Sigmoid colon (tissue), 4 donors: ENCODE results near the gene C1QTNF8.

Experiments used
- EP300 ChIP-seq, 4 donors: sonication (generic); formaldehyde crosslinking; IDR thresholded peaks; one replicate each; pipeline ENCODE4 v1.6.1; 2017; ENCODE audit warnings: antibody characterized with exemption in 4 of 4
- POLR2A ChIP-seq, 2 donors: fragments of 450-650 bp; IDR thresholded peaks; one replicate each; pipeline ENCODE4 v1.6.1; 2016; ENCODE audit warnings: antibody characterized with exemption in 2 of 2, mild to moderate bottlenecking in 2 of 2, moderate library complexity in 2 of 2

DNA sequence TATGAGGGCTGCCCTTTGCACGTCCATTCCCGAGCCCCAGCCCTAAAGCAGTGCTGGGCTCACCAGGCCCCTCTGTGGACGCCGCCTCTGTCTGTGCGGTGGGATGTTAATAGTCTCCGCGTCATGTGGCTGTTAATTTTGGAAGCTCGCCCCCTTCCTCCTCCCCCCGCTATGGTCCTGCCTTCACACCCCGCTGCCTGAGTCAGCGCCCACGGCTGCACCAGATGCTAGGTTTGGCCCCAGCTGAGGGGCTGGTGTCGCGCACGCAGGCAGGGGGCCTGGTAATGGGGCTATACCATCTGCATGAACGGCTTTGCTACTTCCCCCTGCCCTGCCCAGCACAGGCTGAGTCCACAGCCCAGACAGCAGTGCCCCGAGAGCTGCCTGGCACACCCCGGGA lies 27.6 kb downstream of the C1QTNF8 start:
- TF ChIP-seq POLR2A (IDR thresholded peaks at IDR 0.05) (no peak), EP300 (IDR thresholded peaks at IDR 0.05) (no peak)
